Esophagus muscularis mucosa (tissue), 4 donors: ENCODE measurements around the gene ANGPTL1.

Source experiments
- EP300 ChIP-seq: sonication (generic); formaldehyde crosslinking; IDR thresholded peaks from one replicate; pipeline ENCODE4 v1.6.1; 2017; ENCODE audit warnings: antibody characterized with exemption
- POLR2AphosphoS5 ChIP-seq, 2 donors: sonication (generic); formaldehyde crosslinking; IDR thresholded peaks; one replicate each; pipeline ENCODE4 v1.6.1; 2017; ENCODE audit warnings: antibody characterized with exemption in 2 of 2
- TF ChIP-seq, protein P1 (sequence below), 3 experiments: fragments of 200-600 bp in 2 of 3; fragments of 450-650 bp in 1 of 3; sonication (generic) in 2 of 3; IDR thresholded peaks; one replicate each; pipeline ENCODE4 v1.5.1; 2017 to 2019; ENCODE audit warnings: antibody characterized with exemption in 3 of 3, mild to moderate bottlenecking in 2 of 3, moderate library complexity in 1 of 3

GRCh38 chr1:178908358-178908757 lies 37.5 kb upstream of the ANGPTL1 start:
- no peak for TF ChIP-seq EP300
- TF ChIP-seq, protein P1, sequence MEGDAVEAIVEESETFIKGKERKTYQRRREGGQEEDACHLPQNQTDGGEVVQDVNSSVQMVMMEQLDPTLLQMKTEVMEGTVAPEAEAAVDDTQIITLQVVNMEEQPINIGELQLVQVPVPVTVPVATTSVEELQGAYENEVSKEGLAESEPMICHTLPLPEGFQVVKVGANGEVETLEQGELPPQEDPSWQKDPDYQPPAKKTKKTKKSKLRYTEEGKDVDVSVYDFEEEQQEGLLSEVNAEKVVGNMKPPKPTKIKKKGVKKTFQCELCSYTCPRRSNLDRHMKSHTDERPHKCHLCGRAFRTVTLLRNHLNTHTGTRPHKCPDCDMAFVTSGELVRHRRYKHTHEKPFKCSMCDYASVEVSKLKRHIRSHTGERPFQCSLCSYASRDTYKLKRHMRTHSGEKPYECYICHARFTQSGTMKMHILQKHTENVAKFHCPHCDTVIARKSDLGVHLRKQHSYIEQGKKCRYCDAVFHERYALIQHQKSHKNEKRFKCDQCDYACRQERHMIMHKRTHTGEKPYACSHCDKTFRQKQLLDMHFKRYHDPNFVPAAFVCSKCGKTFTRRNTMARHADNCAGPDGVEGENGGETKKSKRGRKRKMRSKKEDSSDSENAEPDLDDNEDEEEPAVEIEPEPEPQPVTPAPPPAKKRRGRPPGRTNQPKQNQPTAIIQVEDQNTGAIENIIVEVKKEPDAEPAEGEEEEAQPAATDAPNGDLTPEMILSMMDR (IDR thresholded peaks at IDR 0.05), result no peak
- TF ChIP-seq POLR2AphosphoS5 (IDR thresholded peaks at IDR 0.05), result no peak
